DOHH2 (cell line): ENCODE measurements around the gene TNFRSF6B.

Experiments used
- H3F3A ChIP-seq: fragments of 200-600 bp; sonication (generic), shearing (Covaris generic); 2 replicates; pipeline ENCODE4 v1.6.0; 2016; ENCODE audit warnings: antibody characterized with exemption, mild to moderate bottlenecking; ENCODE audit not compliant: control insufficient read depth, insufficient read depth
- H3K27ac ChIP-seq: fragments of 200-600 bp; sonication (generic); 2 replicates; pipeline ENCODE4 v1.5.1; 2014; ENCODE audit warnings: low read depth, mild to moderate bottlenecking, low read length, moderate library complexity
- H3K27me3 ChIP-seq: fragments of 200-600 bp; sonication (generic); 2 replicates; pipeline ENCODE4 v1.6.1; 2014; ENCODE audit warnings: mild to moderate bottlenecking, low read length, mixed read lengths; ENCODE audit not compliant: control insufficient read depth
- H3K36me3 ChIP-seq: fragments of 200-600 bp; sonication (generic); 2 replicates; pipeline ENCODE4 v1.6.1; 2014; ENCODE audit warnings: mild to moderate bottlenecking, low read length, moderate library complexity, mixed read lengths; ENCODE audit not compliant: control insufficient read depth
- H3K4me1 ChIP-seq: fragments of 200-600 bp; sonication (generic); 2 replicates; pipeline ENCODE4 v1.6.1; 2014; ENCODE audit warnings: mild to moderate bottlenecking, low read length, mixed read lengths; ENCODE audit not compliant: control insufficient read depth
- H3K4me2 ChIP-seq: fragments of 200-600 bp; sonication (generic); 2 replicates; pipeline ENCODE4 v1.6.0; 2014; ENCODE audit warnings: mild to moderate bottlenecking, low read length, moderate library complexity
- H3K4me3 ChIP-seq: fragments of 200-600 bp; sonication (generic); 2 replicates; pipeline ENCODE4 v1.5.1; 2014; ENCODE audit warnings: mild to moderate bottlenecking, low read length, mixed read lengths
- H3K79me2 ChIP-seq: fragments of 200-600 bp; sonication (generic); 2 replicates; pipeline ENCODE4 v1.6.1; 2014; ENCODE audit warnings: mild to moderate bottlenecking, low read length, mixed read lengths; ENCODE audit not compliant: control insufficient read depth
- H3K9me2 ChIP-seq: fragments of 200-600 bp; sonication (generic); replicated peaks from 2 replicates; pipeline ENCODE4 v1.6.1; 2014; ENCODE audit warnings: mild to moderate bottlenecking, low read length, mixed read lengths; ENCODE audit not compliant: control insufficient read depth
- H3K9me3 ChIP-seq: fragments of 200-600 bp; sonication (generic); 2 replicates; pipeline ENCODE4 v1.6.1; 2014; ENCODE audit warnings: antibody characterized with exemption, low read length, mixed read lengths; ENCODE audit not compliant: control insufficient read depth, insufficient read depth
- H4K20me1 ChIP-seq: fragments of 200-600 bp; sonication (generic); 2 replicates; pipeline ENCODE4 v1.6.0; 2014; ENCODE audit warnings: low read depth, mild to moderate bottlenecking, antibody characterized with exemption, low read length, moderate library complexity; ENCODE audit not compliant: control insufficient read depth, insufficient read depth
- CTCF ChIP-seq: fragments of 200-600 bp; sonication (generic); IDR thresholded peaks from one replicate; pipeline ENCODE4 v1.5.1; 2014; ENCODE audit warnings: antibody characterized with exemption, mild to moderate bottlenecking, low read depth, low read length; ENCODE audit not compliant: poor library complexity, severe bottlenecking
- EZH2phosphoT487 ChIP-seq: fragments of 200-600 bp; sonication (generic); IDR thresholded peaks from 2 replicates; pipeline ENCODE4 v1.6.1; 2017; ENCODE audit warnings: borderline replicate concordance, mild to moderate bottlenecking, antibody characterized with exemption, low read length, moderate library complexity, mixed read lengths

TNFRSF6B gene

GRCh38 chr20:63651942-63652191, 44.6 kb upstream of the TNFRSF6B start:
- H3K4me2 ChIP-seq = peak overlapping the region; percentile 73
- H3K4me1 ChIP-seq = peaks cover 24% of the 10 kb centered on the region
- no peaks in the 10 kb centered on the region for H3K79me2 ChIP-seq
- no peak overlapping the region for H3K27ac ChIP-seq
- no peaks in the 10 kb centered on the region; the same call in 1 of the 2 replicates for H4K20me1 ChIP-seq
- H3K9me2 ChIP-seq = no peaks in the 10 kb centered on the region
- peak overlapping the region; percentile 73; the same call in 1 of the 2 replicates for H3K4me3 ChIP-seq
- TF ChIP-seq CTCF (no peak), EZH2phosphoT487 (no peak)
- no peaks in the 10 kb centered on the region for H3K9me3 ChIP-seq
- no peaks in the 10 kb centered on the region for H3F3A ChIP-seq
- H3K36me3 ChIP-seq = no peaks in the 10 kb centered on the region
- H3K27me3 ChIP-seq = peaks cover 16% of the 10 kb centered on the region

GRCh38 chr20:63652192-63652980, 44.1 kb upstream of the TNFRSF6B start:
- Histone ChIP-seq H3K27ac (no peak overlapping the region), H3K4me2 (peak overlapping the region; percentile 73)
- TF ChIP-seq CTCF = peak; percentile 25
- no peak for TF ChIP-seq EZH2phosphoT487

GRCh38 chr20:63653041-63653973, 43.1 kb upstream of the TNFRSF6B start, which contains the start of gene STMN3:
Gene STMN3 (minus strand): TSS chr20:63653424. CDS start chr20:63653345, 79 bp downstream.
- no peaks in the 10 kb centered on the region for H3F3A ChIP-seq
- H3K4me1 ChIP-seq = peaks cover 34% of the 10 kb centered on the region
- H3K9me2 ChIP-seq = no peaks in the 10 kb centered on the region
- no peaks in the 10 kb centered on the region for H3K79me2 ChIP-seq
- H3K27me3 ChIP-seq = peaks cover 16% of the 10 kb centered on the region
- H4K20me1 ChIP-seq = no peaks in the 10 kb centered on the region; the same call in 1 of the 2 replicates
- peak within 1 kb of the TSS; percentile 77 for H3K4me3 ChIP-seq
- H3K4me2 ChIP-seq = peak within 1 kb of the TSS; percentile 73
- no peak within 1 kb of the TSS for H3K27ac ChIP-seq
- no peak for TF ChIP-seq EZH2phosphoT487
- no peak for TF ChIP-seq CTCF
- H3K36me3 ChIP-seq = no peaks in the 10 kb centered on the region
- H3K9me3 ChIP-seq = no peaks in the 10 kb centered on the region

More at GRCh38 chr20:63652192-63652980, 44.1 kb upstream of the TNFRSF6B start:
- no peaks in the 10 kb centered on the region for H3K9me2 ChIP-seq
- peaks cover 16% of the 10 kb centered on the region for H3K27me3 ChIP-seq
- H3K79me2 ChIP-seq = no peaks in the 10 kb centered on the region
- peaks cover 28% of the 10 kb centered on the region for H3K4me1 ChIP-seq
- no peaks in the 10 kb centered on the region for H3K9me3 ChIP-seq
- H3K4me3 ChIP-seq = peak overlapping the region; percentile 73
- H4K20me1 ChIP-seq = no peaks in the 10 kb centered on the region; the same call in 1 of the 2 replicates
- H3K36me3 ChIP-seq = no peaks in the 10 kb centered on the region
- no peaks in the 10 kb centered on the region for H3F3A ChIP-seq
